Activated naive CD4-positive, alpha-beta T cell (primary cell): ENCODE measurements around the gene PAK6.

Experiments
- DNase-seq, 4 experiments: peaks; one replicate each; lab custom pipeline; 2025; lab: John Stamatoyannopoulos, UW

Gene PAK6

DNA sequence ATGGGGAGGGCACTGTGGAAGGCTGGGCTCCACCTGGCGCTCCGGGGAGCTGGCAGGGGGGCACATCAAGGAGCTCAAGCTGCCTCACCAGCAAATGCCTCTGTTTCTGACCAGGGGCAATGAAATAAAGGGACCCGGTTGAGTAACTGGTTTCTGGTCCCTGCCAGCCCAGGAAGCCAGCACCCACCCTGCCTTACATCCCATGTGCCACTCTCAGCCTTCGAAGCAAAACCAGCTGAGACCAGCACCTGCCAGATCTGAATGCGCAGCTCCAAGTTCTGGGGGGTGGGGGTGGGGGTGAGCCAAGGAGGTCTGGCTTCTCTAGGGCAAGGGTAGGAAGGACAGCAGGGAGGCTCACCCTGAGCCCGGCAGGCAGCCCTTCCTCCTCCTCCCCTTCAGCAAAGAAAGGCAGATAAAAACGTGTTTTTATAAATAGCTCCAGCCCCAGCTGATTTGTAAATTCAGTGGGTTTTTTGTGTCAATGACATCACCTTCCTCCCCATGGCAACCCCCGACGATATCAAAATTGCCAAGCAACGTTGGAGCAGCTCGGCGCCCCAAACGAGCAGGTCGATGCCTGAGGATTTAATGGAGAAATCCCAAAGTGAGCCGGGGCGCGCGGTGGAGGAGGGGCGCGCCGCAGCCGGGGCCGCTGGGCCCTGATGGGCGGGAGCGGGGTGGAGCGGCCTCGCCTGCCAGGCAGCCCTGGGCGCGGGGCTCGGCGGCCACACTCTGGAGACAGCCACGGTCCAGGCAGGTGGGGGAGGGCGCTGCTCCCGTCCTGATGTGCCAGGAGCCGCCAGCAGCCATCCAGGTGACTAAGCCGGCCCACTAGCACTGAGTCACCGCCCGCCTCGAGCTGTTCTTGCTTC is at the start of gene PAK6:
Gene PAK6, plus strand, starts transcription at position 532 of the 872 bp plus-strand sequence. CDS start 25,723 bp downstream, outside the sequence.
- no peak for DNase-seq

DNA sequence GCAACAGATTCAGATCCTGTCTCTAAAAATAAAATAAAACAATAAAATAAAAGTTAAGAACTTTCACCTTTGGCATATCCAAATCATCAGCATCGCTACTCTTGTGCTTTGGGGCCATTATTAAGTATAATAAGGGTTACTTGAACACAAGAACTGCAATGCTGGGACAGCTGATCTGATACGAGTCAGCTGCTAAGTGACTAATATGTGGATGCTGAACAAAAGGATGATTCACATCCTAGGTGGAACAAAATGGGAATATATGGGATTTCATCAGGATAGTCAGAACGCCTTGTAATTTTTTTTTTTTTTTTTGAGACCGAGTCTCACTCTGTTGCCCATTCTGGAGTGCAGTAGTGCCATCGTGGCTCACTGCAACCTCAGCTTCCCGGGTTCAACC is 48.3 kb upstream of the PAK6 start:
- no peak for DNase-seq

DNA sequence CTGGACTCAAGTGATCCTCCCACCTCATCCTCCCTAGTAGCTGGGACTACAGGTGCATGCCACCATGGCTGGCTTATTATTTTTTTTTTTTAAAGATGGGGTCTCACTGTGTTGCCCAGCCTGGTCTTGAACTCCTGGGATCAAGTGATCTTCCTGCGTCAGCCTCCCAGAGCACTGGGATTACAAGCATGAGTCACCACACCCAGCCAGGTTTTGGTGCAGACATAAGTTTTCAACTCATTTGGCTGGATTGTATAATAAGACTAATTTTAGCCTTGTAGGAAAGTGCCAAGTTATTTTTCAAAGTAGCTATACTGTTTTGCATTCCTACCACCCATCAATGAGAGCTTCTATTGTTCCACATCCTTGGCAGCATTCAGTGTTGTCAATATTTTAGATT is 45.9 kb upstream of the PAK6 start:
- DNase-seq: no peak

DNA sequence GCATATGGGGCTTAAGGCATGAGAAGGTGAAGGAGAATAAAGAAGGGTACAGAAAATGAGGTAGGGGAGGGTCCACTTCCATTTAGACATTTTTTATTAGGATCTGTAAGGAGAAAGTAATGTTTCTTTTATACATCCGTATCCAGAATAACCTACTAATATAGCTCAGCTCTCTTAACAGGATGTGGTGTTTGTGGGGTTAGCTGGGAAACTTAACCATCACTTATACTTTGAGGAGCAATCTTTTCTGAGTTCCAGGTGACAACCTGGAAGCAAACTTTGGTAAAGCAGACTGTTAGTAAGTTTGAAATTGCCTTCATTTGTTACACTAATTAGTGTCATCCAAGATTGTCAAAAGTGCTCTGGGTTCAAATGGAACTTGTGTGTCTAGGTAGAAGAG is 41.4 kb upstream of the PAK6 start:
- no peak for DNase-seq

DNA sequence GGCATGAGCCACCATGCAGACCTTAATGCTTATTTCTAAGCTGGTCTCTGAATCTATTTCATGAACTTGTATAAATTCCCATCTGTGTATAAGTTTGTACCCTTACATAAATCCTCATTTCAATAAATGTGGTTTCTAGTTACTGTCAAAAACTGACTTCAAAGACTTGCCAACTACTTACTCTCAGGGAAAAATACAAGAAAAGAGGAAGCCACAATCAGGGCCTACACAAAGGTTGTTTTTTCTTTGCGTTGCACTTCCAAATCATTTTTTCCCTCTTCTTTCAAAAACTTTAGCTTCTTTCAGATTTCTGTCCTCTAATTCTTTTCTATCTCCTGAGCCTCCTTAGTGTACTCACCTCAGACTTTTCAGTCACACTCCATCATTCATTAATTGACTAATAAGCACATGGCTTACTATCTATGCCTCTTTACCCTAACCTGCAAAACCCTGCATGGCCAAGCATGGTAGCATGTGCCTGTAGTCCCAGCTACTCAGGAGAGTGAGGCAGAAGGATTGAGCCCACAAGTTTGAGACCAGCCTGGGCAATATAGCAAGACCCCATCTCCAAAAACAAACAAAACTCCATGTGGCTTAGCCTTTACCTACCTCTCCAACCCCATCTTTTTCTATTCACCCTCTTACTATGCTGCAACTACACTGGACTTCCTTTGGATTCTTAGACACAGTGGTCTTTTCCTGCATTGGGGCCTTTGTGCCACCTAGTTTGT is 40.3 kb upstream of the PAK6 start:
- no peak for DNase-seq

DNA sequence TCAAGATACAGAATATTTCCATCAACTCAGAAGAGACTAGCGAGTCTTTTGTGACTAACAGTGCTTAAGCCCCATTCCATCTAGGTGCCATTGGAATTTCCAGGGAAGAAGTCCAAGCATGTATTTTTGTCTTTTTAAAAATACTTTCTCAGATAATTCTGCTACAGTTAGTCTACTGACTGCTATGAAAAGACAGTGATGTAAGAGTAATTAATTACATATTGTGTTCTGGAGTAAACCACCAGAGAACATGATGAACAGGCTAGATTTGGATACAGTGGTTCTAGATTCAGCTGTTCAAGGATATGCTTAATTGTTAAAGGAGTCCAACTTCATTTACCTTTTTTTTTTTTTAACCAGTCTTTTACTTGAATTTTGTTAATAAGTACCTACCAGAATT is 34.8 kb upstream of the PAK6 start:
- DNase-seq: no peak

DNA sequence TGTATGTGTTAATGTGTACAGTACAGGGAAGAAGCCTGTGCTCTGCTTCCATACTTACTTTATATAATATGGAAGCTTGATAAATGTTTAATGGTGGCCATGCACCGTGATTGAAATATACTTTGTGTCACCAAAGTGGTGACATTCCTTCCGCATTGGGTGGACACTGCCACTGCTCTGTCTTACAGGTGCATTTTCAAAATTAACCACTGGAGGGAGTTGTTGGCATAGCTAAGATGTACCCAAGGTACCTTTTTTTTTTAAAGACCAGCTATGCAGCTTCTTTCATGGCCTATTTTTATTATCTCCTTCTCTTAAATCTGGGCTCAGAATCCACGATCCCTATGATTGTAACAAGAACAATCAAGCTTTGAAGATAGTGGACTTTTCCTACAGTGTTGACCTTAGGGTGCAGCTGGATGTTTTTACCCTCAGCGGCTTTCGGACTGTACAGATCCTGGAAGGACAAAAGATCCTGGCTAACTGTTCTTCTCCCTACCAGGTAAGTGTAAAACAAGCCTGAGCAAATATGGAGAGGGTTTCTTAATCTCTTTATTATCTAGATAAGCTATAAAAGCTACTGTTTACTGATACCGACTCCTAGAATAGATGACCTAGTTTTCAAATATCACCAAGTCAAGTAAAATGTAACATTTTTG is 21.6 kb upstream of the PAK6 start:
- no peak for DNase-seq

- no peak for DNase-seq
Measured at GRCh38 chr15:40219801-40220200, 19.1 kb upstream of the PAK6 start.

- no peak for DNase-seq
Measured at GRCh38 chr15:40222131-40222530, 16.7 kb upstream of the PAK6 start.

DNA sequence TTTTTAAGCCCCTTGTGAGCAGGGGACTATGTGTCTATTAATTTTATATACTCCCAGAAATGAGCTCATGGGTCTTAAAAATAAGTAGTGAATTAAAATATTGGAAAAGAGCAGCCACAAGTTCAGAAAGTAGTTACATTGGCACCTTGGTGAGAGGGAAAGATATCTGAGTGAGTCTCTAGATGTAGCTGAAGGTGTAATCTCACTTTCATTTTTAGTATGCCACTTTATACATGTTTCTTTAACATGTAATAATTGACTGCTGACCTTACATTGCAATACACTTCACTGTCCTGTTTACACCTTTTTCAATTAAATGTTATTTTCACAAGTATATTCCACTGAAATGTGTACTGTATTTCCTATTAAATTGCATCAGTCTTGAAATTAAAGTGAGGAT is 12.1 kb upstream of the PAK6 start:
- no peak for DNase-seq

DNA sequence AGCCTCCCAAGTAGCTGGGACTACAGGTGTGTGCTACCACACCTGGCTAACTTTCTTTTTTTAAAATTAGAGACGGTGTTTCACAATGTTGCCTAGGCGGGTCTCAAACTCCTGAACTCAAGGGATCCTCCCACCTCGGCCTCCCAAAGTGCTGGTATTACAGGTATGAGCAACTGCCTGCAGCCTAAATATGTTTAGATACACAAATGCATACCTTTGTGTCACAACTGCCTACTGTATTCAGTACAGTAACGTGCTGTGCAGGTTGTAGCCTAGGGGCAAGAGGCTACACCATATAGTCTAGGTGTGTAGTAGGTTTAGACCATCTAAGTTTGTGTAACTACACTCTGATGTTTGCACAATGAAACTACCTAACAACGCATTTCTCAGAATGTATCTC is 9.5 kb upstream of the PAK6 start:
- no peak for DNase-seq

GRCh38 chr15:40229956-40230355 is 8.9 kb upstream of the PAK6 start:
- no peak for DNase-seq

- no peak for DNase-seq
Measured at GRCh38 chr15:40232625-40233070, 6.2 kb upstream of the PAK6 start.

DNA sequence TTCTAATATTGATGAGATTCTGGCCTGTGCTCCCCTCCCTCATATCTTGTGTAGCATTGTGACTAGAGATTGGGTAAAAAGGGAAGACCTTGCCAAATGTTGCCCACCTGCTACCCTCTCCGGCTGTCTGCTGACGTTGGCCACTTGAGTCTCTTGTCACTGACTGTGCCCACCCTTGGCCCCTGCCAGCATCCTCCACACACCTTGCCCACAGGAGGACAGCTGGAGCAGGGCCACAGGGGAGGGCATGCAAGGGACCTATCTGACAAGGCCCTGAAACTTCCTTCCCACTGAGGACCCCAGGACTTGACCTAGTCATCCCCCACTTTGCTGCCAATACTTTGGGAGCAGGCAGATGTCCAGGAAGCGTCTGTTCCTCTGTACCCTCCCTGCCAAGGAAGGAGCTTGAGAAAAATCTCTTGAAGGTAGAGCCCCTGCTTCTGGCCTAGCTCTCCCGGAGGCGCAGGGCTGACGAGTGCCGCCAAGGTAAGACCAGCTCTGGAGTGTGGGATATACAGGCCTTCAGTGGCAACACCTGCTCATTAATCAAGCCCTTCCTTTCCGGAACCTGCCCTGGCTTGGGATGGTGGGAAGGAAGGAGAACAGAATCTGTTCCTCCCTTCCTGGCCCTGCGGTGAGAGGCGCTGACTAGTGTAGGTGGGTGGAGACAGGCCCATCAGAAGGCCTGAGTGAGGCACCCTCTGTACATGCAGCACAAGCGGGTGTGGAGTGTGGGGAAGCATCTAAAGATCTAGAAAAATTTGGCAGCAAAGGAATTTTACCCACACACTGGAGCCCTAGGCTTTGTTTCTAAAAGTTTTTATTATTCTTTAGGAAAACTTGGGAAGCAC is 4.9 kb upstream of the PAK6 start:
- no peak for DNase-seq

DNA sequence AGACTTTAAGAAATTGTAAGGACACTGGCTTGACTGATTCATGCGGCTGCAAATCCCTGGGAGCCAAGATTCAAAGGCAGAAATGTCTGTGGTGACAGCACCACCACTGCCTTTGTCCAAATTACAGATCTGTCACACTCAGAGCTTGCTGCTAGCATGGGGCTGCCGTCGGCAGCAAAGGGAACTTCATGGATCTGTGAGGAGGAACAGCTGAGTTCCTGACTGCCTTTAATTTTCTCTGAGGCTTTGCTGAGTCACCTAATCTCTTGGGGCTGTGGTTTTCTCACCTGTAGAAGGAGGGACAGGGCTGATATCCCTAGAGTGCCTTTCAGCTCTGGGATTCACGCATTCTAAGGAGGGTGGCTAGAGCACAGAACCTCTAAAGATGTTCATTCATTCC is 4.1 kb upstream of the PAK6 start:
- DNase-seq: no peak

DNA sequence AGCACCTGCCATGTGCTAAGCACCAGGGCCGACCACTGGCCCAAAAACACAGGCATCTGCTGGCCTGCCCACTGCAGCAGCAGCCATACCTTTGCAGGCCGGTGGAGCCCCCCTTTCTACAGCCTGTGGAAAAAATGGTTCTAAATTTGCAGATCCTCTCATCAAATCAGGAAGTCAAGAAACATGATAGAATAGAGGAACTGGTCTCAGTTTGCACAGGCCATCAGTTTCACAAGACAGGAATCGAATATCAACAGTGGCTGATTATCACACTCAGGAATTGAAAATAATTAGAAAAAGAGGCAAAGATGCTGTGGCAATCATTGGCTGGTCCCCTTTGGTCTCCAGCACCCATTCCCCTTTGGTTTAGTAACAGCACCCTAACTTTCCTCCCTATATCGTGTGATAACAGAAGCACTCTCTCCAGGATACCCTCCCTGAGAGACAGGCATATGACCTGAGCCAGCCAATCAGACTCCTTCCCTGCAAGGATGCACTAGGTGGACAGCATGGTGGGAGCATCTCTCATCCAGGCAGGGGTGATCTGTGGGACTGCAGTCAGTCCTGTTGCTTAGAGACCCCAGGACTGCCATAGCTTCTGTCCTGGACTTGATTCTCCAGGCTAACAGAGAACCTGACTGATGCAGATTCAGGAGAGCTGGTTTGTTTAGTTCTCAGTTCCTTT is 3.5 kb upstream of the PAK6 start:
- no peak for DNase-seq

DNA sequence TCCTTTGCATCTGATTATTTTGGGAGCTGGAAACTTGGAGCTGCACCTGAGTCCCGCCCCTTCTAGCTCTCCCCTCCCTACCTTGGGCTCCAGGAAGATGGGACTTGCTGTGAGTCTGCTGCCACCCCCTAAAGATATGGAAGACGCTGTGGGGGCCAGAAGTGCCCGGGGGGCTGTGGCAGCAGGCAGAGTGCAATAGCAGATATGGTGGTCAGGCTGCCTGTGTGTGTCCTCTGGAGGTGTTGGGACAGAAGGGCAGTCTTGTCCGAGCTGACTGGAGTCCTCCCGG is 485 bp downstream of the PAK6 start:
- no peak for DNase-seq

GRCh38 chr15:40239693-40240618 is 1.1 kb downstream of the PAK6 start:
- DNase-seq: no peak

DNA sequence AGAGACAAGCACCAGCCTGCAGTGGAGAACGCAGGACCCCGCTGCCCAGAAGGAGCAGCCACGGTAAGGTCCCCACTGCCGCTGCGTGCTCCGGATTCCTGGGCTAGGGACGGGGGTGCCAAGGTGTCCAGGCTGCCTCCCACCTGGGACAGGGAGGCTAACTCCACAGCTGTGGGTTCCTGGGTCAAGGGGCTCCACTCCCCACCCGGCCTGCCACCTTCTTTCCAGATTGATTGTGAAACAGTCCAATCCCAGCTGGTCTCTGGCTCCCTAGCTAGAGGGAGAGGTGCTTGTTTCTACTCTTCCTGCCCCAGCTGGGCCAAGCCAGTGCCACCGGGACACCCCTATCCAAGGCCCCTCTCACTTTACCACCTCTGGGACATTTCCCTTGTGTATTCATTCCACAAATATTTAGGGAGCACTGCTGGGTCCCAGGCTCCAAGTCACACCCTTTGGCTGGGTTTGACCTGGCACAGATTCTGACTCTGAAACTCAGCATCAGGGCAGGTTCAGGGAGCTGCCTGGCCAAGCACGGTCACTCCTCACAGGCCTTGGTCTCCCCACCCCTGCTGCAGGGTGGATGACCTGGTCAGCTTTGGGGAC is 1.9 kb downstream of the PAK6 start:
- DNase-seq: no peak
